Measurements from ENCODE around the gene NKX6-1. TPM values are rescaled to one million over a fixed set of nuclear protein-coding genes. Genes with fewer than 3 reads are reported as not detected.

NKX6-1 gene
- polyA plus RNA-seq, 6 donors from 2014 or later = not detected

DNA sequence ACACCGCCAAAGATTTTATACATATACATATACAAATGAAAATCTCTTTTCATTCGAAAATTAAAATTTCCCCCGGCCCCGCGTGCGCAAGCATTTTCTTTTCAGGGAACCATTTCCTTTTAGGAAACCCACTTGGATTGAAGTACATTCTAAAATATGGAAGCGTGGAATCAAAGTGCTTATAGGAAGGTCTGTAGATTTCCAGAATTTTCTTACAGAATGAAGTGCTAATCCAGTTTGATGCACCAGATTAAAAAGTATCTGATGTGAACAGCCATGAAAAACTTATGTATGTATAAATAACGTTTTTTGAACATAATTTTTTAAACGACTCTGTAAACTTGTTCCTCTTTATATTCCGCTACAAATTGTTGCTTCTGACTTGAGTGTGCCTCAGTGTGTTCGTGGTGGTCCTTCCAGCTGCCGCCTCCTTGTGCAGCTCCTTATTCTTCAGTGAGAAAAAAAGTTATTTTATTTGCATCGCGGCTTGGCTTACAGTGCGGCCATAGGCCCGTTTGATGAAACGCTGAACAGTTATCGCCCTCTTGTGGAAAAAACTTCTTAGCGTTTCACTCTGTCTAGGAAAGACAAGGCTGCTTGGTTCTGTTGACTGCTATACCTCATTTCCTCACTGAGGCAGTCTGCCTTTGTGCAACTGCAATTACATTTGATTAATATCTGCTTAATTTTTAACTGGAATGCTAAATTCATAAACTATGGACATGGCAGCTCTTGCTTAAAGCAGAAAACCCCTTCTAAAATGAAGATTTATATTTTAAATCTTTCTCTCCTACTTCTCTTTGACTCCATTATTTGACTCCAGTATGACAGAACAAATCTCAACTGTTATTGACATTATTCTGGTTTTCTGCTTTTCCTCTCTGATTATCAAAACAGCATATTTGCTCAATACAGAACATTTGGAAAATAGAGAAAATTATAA is 4.7 kb upstream of the NKX6-1 start:
- peaks cover 81 to 83% (median 81%) of the 10 kb centered on the region in 3 donors for H3K27me3 Mint-ChIP-seq
- H3K36me3 Mint-ChIP-seq = peaks cover 8 to 28% of the 10 kb centered on the region in 2 donors
- H3K9me3 Mint-ChIP-seq = peaks cover 0 to 46% (median 21%) of the 10 kb centered on the region in 7 donors
- H3K4me3 Mint-ChIP-seq = peak overlapping the region in 4 of 8 donors; percentile 6 to 70 (median 52)
- peaks cover 5 to 14% (median 10%) of the 10 kb centered on the region in 3 donors for H3K4me1 Mint-ChIP-seq
- peak overlapping the region in 3 of 6 donors; percentile 41 to 87 (median 77) for H3K27ac Mint-ChIP-seq
- no peak for DNase-seq
- peak in 1 of 2 donors; percentile 65 for ATAC-seq (ENCODE audit: low read depth in 2 of 2)

GRCh38 chr4:84502955-84503373 is 3.9 kb upstream of the NKX6-1 start:
- H3K27ac Mint-ChIP-seq = peak overlapping the region in 3 of 6 donors; percentile 31 to 53 (median 47)
- H3K4me1 Mint-ChIP-seq = peaks cover 11 to 19% (median 16%) of the 10 kb centered on the region in 3 donors
- H3K9me3 Mint-ChIP-seq = peaks cover 0 to 51% (median 21%) of the 10 kb centered on the region in 7 donors
- peak overlapping the region in 3 of 8 donors; percentile 54 to 70 (median 55) for H3K4me3 Mint-ChIP-seq
- H3K36me3 Mint-ChIP-seq = peaks cover 8 to 30% of the 10 kb centered on the region in 2 donors
- DNase-seq (no peak), ATAC-seq (ENCODE audit: low read depth in 2 of 2) (no peak)
- peaks cover 79 to 82% (median 80%) of the 10 kb centered on the region in 3 donors for H3K27me3 Mint-ChIP-seq

GRCh38 chr4:84502333-84502954 is 3.4 kb upstream of the NKX6-1 start:
- ATAC-seq (ENCODE audit: low read depth in 2 of 2) = no peak
- no peak for DNase-seq
- Mint-ChIP-seq H3K9me3 (peaks cover 0 to 51% (median 21%) of the 10 kb centered on the region in 7 donors), H3K36me3 (peaks cover 8 to 30% of the 10 kb centered on the region in 2 donors), H3K4me3 (peak overlapping the region in 4 of 8 donors; percentile 15 to 70 (median 36)), H3K27me3 (peaks cover 74 to 76% (median 76%) of the 10 kb centered on the region in 3 donors), H3K4me1 (peaks cover 11 to 19% (median 16%) of the 10 kb centered on the region in 3 donors), H3K27ac (peak overlapping the region in 3 of 6 donors; percentile 31 to 58 (median 47))

- Mint-ChIP-seq H3K4me1 (peaks cover 12 to 24% (median 16%) of the 10 kb centered on the region in 3 donors), H3K4me3 (peak overlapping the region in 3 of 8 donors; percentile 15 to 70 (median 42)), H3K27me3 (peaks cover 73 to 82% (median 80%) of the 10 kb centered on the region in 3 donors), H3K27ac (peak overlapping the region in 3 of 6 donors; percentile 32 to 74 (median 58)), H3K36me3 (peaks cover 8 to 30% of the 10 kb centered on the region in 2 donors), H3K9me3 (peaks cover 0 to 51% (median 21%) of the 10 kb centered on the region in 7 donors)
- no peak for ATAC-seq (ENCODE audit: low read depth in 2 of 2)
- no peak for DNase-seq
Measured at GRCh38 chr4:84501721-84502267, 2.7 kb upstream of the NKX6-1 start.

- peaks cover 72 to 86% (median 82%) of the 10 kb centered on the region in 3 donors for H3K27me3 Mint-ChIP-seq
- peaks cover 0 to 56% (median 21%) of the 10 kb centered on the region in 7 donors for H3K9me3 Mint-ChIP-seq
- H3K4me3 Mint-ChIP-seq = peak overlapping the region in 2 of 8 donors; percentile 38 to 64
- H3K36me3 Mint-ChIP-seq = peaks cover 8 to 30% of the 10 kb centered on the region in 2 donors
- ATAC-seq (ENCODE audit: low read depth in 2 of 2) = no peak
- H3K27ac Mint-ChIP-seq = peak overlapping the region in 2 of 6 donors; percentile 84 to 88
- no peak for DNase-seq
- peaks cover 14 to 28% (median 21%) of the 10 kb centered on the region in 3 donors for H3K4me1 Mint-ChIP-seq
Measured at GRCh38 chr4:84501202-84501503, 2.1 kb upstream of the NKX6-1 start.

DNA sequence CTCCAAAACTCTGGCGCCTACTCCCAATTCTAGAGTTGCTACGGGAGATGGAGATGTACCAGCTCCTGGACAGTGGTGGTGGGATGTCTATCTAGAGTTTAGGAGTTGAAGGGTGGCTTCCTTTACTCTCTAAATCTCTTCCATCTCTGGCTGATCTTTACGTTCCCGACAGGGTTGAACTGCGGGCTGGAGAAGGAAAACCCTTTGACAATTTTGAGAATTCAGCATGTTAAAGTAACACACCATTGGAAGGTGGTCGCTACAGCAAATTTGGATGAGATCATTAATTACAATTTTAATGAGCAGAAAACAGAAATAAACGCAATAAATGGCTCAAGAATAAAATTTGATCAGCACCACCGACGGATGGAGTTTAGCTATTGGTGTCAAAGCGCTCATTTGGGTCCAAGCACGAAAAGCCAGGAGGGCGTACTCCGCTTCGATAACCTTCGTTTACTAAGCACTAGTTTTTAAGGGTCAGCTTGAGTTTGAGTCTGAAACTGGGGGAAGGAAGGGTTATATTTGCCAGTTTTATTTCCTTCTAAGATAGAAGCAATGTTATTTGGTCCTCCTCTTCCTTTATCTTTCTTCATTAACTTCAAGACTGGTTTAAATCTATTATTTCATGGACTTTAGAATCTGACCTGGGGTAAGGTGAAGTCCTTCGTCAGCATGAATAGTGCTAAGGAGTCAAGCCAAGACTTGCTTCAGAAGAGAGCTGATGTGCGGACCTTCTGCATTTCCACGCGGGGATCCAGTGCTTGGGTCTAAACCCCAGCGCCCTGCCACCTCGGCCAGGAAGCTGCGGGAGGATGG is 1.5 kb upstream of the NKX6-1 start:
- peak overlapping the region in 3 of 6 donors; percentile 53 to 88 (median 84) for H3K27ac Mint-ChIP-seq
- H3K9me3 Mint-ChIP-seq = peaks cover 0 to 61% (median 25%) of the 10 kb centered on the region in 7 donors
- ATAC-seq (ENCODE audit: low read depth in 2 of 2) (no peak), DNase-seq (no peak)
- peaks cover 70 to 87% (median 82%) of the 10 kb centered on the region in 3 donors for H3K27me3 Mint-ChIP-seq
- peaks cover 14 to 28% (median 22%) of the 10 kb centered on the region in 3 donors for H3K4me1 Mint-ChIP-seq
- H3K4me3 Mint-ChIP-seq = peak overlapping the region in 4 of 8 donors; percentile 38 to 79 (median 51)
- peaks cover 11 to 32% of the 10 kb centered on the region in 2 donors for H3K36me3 Mint-ChIP-seq

- Mint-ChIP-seq H3K27ac (peak overlapping the region in 3 of 6 donors; percentile 53 to 82 (median 53)), H3K9me3 (peaks cover 0 to 68% (median 29%) of the 10 kb centered on the region in 7 donors), H3K27me3 (peaks cover 75 to 89% (median 85%) of the 10 kb centered on the region in 3 donors), H3K36me3 (peaks cover 14 to 36% of the 10 kb centered on the region in 2 donors), H3K4me3 (peak overlapping the region in 7 of 8 donors; percentile 33 to 80 (median 64)), H3K4me1 (peaks cover 14 to 28% (median 25%) of the 10 kb centered on the region in 3 donors)
- DNase-seq = no peak
- no peak for ATAC-seq (ENCODE audit: low read depth in 2 of 2)
Measured at GRCh38 chr4:84499624-84499982, 511 bp upstream of the NKX6-1 start.

DNA sequence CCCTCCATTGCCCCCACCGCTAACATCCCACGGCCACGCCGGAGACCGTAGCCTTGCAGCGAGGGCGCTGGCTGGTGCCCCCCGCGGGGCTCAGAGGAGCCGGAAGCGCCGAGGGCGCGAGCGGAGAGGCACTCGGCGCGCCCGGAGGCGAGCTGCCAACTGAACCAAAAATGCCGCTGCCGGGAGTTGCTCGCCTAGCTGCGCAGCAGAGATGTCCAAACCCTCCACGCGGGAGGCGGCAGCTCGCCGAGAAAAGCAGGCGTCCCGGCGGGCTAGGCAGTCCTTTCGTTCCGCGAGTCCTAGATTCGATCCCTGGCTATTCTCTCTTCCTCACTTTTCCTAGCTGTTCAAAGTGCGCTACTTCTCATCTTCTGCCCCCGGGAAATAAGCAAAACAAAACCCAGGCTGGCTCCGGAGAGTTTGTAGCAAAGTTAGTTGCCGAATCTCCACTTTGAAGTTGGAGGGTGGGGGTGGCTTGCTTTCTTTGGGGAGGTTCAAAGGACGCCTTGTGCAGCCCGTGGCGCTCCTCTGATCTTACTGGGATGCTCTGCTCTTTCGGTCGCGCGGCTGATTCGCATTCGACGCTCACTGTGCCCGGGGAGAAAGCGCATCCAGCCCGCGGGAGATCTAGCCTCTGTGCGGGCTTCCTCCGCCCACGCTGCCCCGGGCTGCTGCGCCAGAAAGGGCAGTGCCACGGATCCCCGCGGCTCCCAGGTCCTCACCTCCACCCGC is 723 bp downstream of the NKX6-1 start:
- H3K27ac Mint-ChIP-seq = peak overlapping the region in 4 of 6 donors; percentile 62 to 92 (median 74)
- DNase-seq (no peak), ATAC-seq (ENCODE audit: low read depth in 2 of 2) (peak; percentile 14 to 34)
- H3K36me3 Mint-ChIP-seq = peaks cover 14 to 36% of the 10 kb centered on the region in 2 donors
- H3K4me3 Mint-ChIP-seq = peak overlapping the region; percentile 74 to 90 (median 83)
- peaks cover 0 to 75% (median 30%) of the 10 kb centered on the region in 7 donors for H3K9me3 Mint-ChIP-seq
- H3K27me3 Mint-ChIP-seq = peaks cover 75 to 83% (median 79%) of the 10 kb centered on the region in 3 donors
- H3K4me1 Mint-ChIP-seq = peaks cover 18 to 32% (median 30%) of the 10 kb centered on the region in 3 donors

GRCh38 chr4:84497504-84498202 is 1.4 kb downstream of the NKX6-1 start:
- Mint-ChIP-seq H3K9me3 (peaks cover 0 to 68% (median 30%) of the 10 kb centered on the region in 7 donors), H3K27ac (peak overlapping the region in 3 of 6 donors; percentile 45 to 87 (median 78)), H3K27me3 (peaks cover 70 to 80% (median 78%) of the 10 kb centered on the region in 3 donors), H3K4me1 (peaks cover 20 to 35% (median 33%) of the 10 kb centered on the region in 3 donors), H3K4me3 (peak overlapping the region in 7 of 8 donors; percentile 60 to 87 (median 77)), H3K36me3 (peaks cover 14 to 32% of the 10 kb centered on the region in 2 donors)
- ATAC-seq (ENCODE audit: low read depth in 2 of 2) (peak in 1 of 2 donors; percentile 17), DNase-seq (no peak)

DNA sequence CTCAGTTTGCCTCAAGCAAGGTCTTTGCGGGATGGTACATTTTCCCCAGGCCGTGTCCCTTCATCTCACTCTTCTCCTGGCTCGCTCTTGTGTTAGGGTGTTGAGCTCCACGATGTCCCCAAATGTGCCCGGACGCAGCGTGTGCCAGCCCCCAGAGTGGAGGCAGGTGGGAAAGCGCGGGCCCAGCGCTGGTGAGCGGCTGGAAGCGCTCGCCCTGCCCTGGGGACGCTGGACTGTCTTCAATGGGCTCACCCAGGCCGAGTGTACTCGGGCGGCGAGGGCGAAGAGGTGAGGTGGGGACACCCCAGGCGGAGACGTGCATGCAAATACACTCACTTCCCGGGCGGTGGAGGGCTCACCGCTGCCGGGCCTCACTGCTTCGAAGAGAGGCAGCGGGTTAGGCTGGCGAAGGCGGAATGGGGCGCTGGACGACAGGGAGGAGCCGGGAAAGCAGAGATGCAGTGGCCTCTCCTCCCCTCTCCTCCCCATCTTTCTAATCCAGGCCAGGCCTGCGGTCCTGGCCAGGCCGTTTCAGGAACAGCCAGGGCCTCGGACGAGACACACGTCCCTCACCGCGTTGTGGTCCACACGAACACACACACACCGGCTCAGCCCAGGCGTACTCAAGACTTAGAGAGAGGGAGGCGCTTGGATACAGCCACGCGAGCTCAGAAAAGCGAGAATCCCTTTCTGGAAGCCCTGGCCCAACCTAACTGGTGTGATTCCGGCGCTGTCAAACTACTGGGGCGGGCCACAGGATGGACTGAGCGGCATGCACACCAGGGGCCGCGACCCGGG is 2.2 kb downstream of the NKX6-1 start:
- DNase-seq (no peak), ATAC-seq (ENCODE audit: low read depth in 2 of 2) (no peak)
- peaks cover 69 to 79% (median 78%) of the 10 kb centered on the region in 3 donors for H3K27me3 Mint-ChIP-seq
- peaks cover 14 to 26% of the 10 kb centered on the region in 2 donors for H3K36me3 Mint-ChIP-seq
- peak overlapping the region; percentile 56 to 85 (median 69) for H3K4me3 Mint-ChIP-seq
- H3K27ac Mint-ChIP-seq = peak overlapping the region in 4 of 6 donors; percentile 45 to 93 (median 72)
- H3K9me3 Mint-ChIP-seq = peaks cover 0 to 60% (median 24%) of the 10 kb centered on the region in 7 donors
- peaks cover 24 to 35% (median 35%) of the 10 kb centered on the region in 3 donors for H3K4me1 Mint-ChIP-seq

All from naive B cell (primary cell).